HEK293 (cell line): ENCODE results near the gene ZDHHC21.
A peak's percentile ranks its signal among the peaks of the same experiment; 100 is the strongest.

Experiments used
- CTCF ChIA-PET: fragments of 350-600 bp; formaldehyde crosslinking; extraction: SDS; loops from one replicate; lab custom pipeline; 2021; ENCODE audit warnings: antibody characterized with exemption; lab: Yijun Ruan, JAX
- POLR2A ChIA-PET: fragments of 300-600 bp; formaldehyde crosslinking; extraction: SDS; loops from one replicate; lab custom pipeline; 2020; ENCODE audit warnings: antibody characterized with exemption, inconsistent platforms; lab: Yijun Ruan, JAX
- H3K27ac ChIP-seq: fragments of 200-500 bp; sonication (Bioruptor generic); 2 replicates; pipeline ENCODE4 v1.5.1; 2014; ENCODE audit warnings: low read depth, low read length, control low read depth, inconsistent platforms; ENCODE audit errors: extremely low read depth
- H3K36me3 ChIP-seq, 2 experiments: fragments of 200-500 bp in 1 of 2; sonication (Bioruptor generic) in 1 of 2; 1 replicate in 1 of 2; 2 replicates in 1 of 2; pipeline ENCODE4 v1.5.1; 2014 to 2017; ENCODE audit warnings: inconsistent platforms in 2 of 2, low read length in 2 of 2; ENCODE audit not compliant: control insufficient read depth in 2 of 2, insufficient read depth in 1 of 2
- H3K4me1 ChIP-seq: fragments of 200-500 bp; sonication (Bioruptor generic); 2 replicates; pipeline ENCODE4 v1.5.1; 2014; ENCODE audit warnings: mild to moderate bottlenecking, low read length, inconsistent platforms; ENCODE audit not compliant: control insufficient read depth, insufficient read depth
- H3K4me3 ChIP-seq: 2 replicates; pipeline ENCODE4 v1.5.1; 2011; ENCODE audit warnings: low read depth, mild to moderate bottlenecking, control low read depth, low read length, moderate library complexity
- H3K9me3 ChIP-seq: fragments of 200-500 bp; sonication (Bioruptor generic); 2 replicates; pipeline ENCODE4 v1.5.1; 2014; ENCODE audit warnings: low read depth, low read length, inconsistent platforms; ENCODE audit not compliant: control insufficient read depth, insufficient read depth
- HOXC10 ChIP-seq: sonication (generic); formaldehyde crosslinking; IDR thresholded peaks from 2 replicates; pipeline ENCODE4 v1.8.1; 2023; ENCODE audit warnings: mild to moderate bottlenecking, missing genetic modification reagents
- KLF10 ChIP-seq: fragments of 450-650 bp; IDR thresholded peaks from 2 replicates; pipeline ENCODE4 v1.5.1; 2018; ENCODE audit warnings: missing biosample characterization, mild to moderate bottlenecking, missing genetic modification characterization
- PRDM1 ChIP-seq: fragments of 450-650 bp; formaldehyde crosslinking; IDR thresholded peaks from 2 replicates; pipeline ENCODE4; 2016; ENCODE audit warnings: missing biosample characterization, missing genetic modification characterization
- SCRT1 ChIP-seq: fragments of 450-650 bp; formaldehyde crosslinking; IDR thresholded peaks from 2 replicates; pipeline ENCODE4 v1.5.1; 2016; ENCODE audit warnings: missing biosample characterization, missing genetic modification characterization, borderline replicate concordance
- SCRT2 ChIP-seq: fragments of 450-650 bp; formaldehyde crosslinking; IDR thresholded peaks from 2 replicates; pipeline ENCODE4 v1.5.1; 2016; ENCODE audit warnings: missing biosample characterization, missing genetic modification characterization
- SP2 ChIP-seq: fragments of 450-650 bp; formaldehyde crosslinking; IDR thresholded peaks from 2 replicates; pipeline ENCODE4 v1.5.1; 2016; ENCODE audit warnings: missing biosample characterization, missing genetic modification characterization
- TCF7L2 ChIP-seq: IDR thresholded peaks from 2 replicates; pipeline ENCODE4 v1.6.1; 2011; ENCODE audit warnings: low read depth, mild to moderate bottlenecking, inconsistent platforms, low read length, moderate library complexity, borderline replicate concordance
- WT1 ChIP-seq: fragments of 450-650 bp; formaldehyde crosslinking; IDR thresholded peaks from 2 replicates; pipeline ENCODE4 v1.5.1; 2016; ENCODE audit warnings: missing biosample characterization, missing genetic modification characterization
- YY1 ChIP-seq: fragments of 450-650 bp; formaldehyde crosslinking; IDR thresholded peaks from 2 replicates; pipeline ENCODE4 v1.5.1; 2018; ENCODE audit warnings: missing biosample characterization, missing genetic modification characterization
- ZFP37 ChIP-seq: fragments of 450-650 bp; formaldehyde crosslinking; IDR thresholded peaks from 2 replicates; pipeline ENCODE4 v1.5.1; 2016; ENCODE audit warnings: missing biosample characterization, missing genetic modification characterization
- ZIC2 ChIP-seq: fragments of 450-650 bp; formaldehyde crosslinking; IDR thresholded peaks from 2 replicates; pipeline ENCODE4 v1.5.1; 2016; ENCODE audit warnings: missing biosample characterization, missing genetic modification characterization
- ZNF10 ChIP-seq: fragments of 450-650 bp; formaldehyde crosslinking; IDR thresholded peaks from 2 replicates; pipeline ENCODE4 v1.5.1; 2017; ENCODE audit warnings: missing biosample characterization, missing genetic modification characterization
- ZNF266 ChIP-seq: fragments of 450-650 bp; formaldehyde crosslinking; IDR thresholded peaks from 2 replicates; pipeline ENCODE4 v1.5.1; 2016; ENCODE audit warnings: missing biosample characterization, missing genetic modification characterization, low read depth
- ZNF341 ChIP-seq: fragments of 450-650 bp; formaldehyde crosslinking; IDR thresholded peaks from 2 replicates; pipeline ENCODE4; 2016; ENCODE audit warnings: low read depth, missing biosample characterization, missing genetic modification characterization
- ZNF404 ChIP-seq: fragments of 450-650 bp; formaldehyde crosslinking; IDR thresholded peaks from 2 replicates; pipeline ENCODE4 v1.5.1; 2017; ENCODE audit warnings: missing biosample characterization, missing genetic modification characterization
- ZNF426 ChIP-seq: fragments of 450-650 bp; formaldehyde crosslinking; IDR thresholded peaks from 2 replicates; pipeline ENCODE4 v1.5.1; 2017; ENCODE audit warnings: missing biosample characterization, missing genetic modification characterization, mild to moderate bottlenecking, inconsistent platforms, moderate library complexity
- ZNF624 ChIP-seq: fragments of 450-650 bp; formaldehyde crosslinking; IDR thresholded peaks from 2 replicates; pipeline ENCODE4 v1.5.1; 2017; ENCODE audit warnings: missing biosample characterization, missing genetic modification characterization
- ZNF707 ChIP-seq: fragments of 450-650 bp; formaldehyde crosslinking; IDR thresholded peaks from 2 replicates; pipeline ENCODE4 v1.5.1; 2016; ENCODE audit warnings: missing biosample characterization, missing genetic modification characterization
- ZNF76 ChIP-seq: fragments of 450-650 bp; formaldehyde crosslinking; IDR thresholded peaks from 2 replicates; pipeline ENCODE4; 2016; ENCODE audit warnings: low read depth, missing biosample characterization, missing genetic modification characterization, borderline replicate concordance
- ZXDB ChIP-seq: fragments of 450-650 bp; formaldehyde crosslinking; IDR thresholded peaks from 2 replicates; pipeline ENCODE4 v1.5.1; 2016; ENCODE audit warnings: missing biosample characterization, missing genetic modification characterization
- TF ChIP-seq, protein P1 (sequence below): fragments of 450-650 bp; formaldehyde crosslinking; IDR thresholded peaks from 2 replicates; pipeline ENCODE4 v1.5.1; 2016; ENCODE audit warnings: missing biosample characterization, missing genetic modification characterization
- TF ChIP-seq, protein P2 (sequence below): fragments of 450-650 bp; formaldehyde crosslinking; IDR thresholded peaks from 2 replicates; pipeline ENCODE4 v1.5.1; 2016; ENCODE audit warnings: missing biosample characterization, missing genetic modification characterization
- TF ChIP-seq, protein P3 (sequence below): fragments of 450-650 bp; formaldehyde crosslinking; IDR thresholded peaks from 2 replicates; pipeline ENCODE4 v1.5.1; 2016; ENCODE audit warnings: missing biosample characterization, missing genetic modification characterization

Gene ZDHHC21

DNA sequence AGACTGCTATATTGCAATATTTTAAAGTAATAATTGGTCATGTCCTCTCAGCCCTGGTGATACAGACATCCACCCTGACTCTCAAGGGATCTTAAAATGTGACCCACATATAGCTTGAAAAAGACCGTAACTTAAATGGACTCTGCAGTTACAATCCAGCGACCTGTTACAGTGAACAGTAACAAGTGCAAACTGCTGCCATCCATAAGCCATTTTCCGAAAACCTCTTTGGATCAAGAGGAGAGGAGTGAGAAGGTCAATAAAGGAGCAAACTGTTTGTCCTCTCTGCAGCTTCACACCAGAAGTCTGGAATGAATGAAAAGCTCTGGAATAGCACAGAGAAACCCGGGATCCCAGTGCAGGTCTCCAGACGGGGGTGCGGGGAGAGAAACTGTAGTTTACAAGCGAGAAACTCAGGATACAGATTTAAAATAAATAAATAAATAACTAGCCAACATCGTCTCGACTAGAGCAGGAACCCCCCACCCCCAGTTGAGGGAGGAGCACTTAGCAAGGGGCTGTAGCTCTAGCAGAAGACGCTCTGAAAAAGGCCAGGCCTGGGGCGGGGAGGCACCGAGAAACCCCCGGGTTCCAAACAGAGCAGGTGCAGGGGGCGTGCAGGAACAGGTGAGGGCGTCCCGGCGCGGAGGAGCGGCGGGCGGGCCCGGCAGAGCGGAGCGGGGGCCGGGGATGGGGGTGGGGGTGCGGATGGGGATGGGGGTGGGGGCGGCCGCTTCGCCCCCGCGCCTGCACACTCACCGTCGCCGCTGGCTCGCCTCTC is 572 bp downstream of the ZDHHC21 start:
- CTCF ChIA-PET = interaction anchor here (0.5 to 1.2 kb wide), 6 partner anchors 31 to 428 kb away, joined by 3 to 6 read pairs (median 3); no protein-coding TSS in a partner anchor
- H3K27ac ChIP-seq = peak overlapping the region; percentile 89
- peak overlapping the region; percentile 93 for H3K4me3 ChIP-seq
- POLR2A ChIA-PET = interaction anchor here (0.5 to 1.3 kb wide), 4 partner anchors 30 to 114 kb away, joined by 3 to 6 read pairs (median 4); partner anchors contain the start of gene CER1
- H3K9me3 ChIP-seq = no peaks in the 10 kb centered on the region
- peaks cover 0 to 16% of the 10 kb centered on the region in 2 experiments; a peak in 1 of 3 replicates for H3K36me3 ChIP-seq
- H3K4me1 ChIP-seq = peaks cover 7% of the 10 kb centered on the region; the same call in 1 of the 2 replicates
- TF ChIP-seq HOXC10 (CRISPR knock-in tag) (no peak), ZNF624 (no peak), PRDM1 (tag by site-specific recombination) (no peak), ZXDB (tag by site-specific recombination) (no peak), ZNF707 (tag by site-specific recombination) (no peak), ZNF341 (tag by site-specific recombination) (peak; percentile 32; the same call in 1 of the 2 replicates), KLF10 (tag by site-specific recombination) (no peak), YY1 (tag by site-specific recombination) (no peak), ZNF404 (tag by site-specific recombination) (no peak), WT1 (tag by site-specific recombination) (no peak), ZNF426 (tag by site-specific recombination) (no peak), ZNF266 (tag by site-specific recombination) (no peak), ZFP37 (tag by site-specific recombination) (no peak), SCRT2 (tag by site-specific recombination) (peak; percentile 96), SP2 (no peak), SCRT1 (peak; percentile 73), TCF7L2 (no peak), ZNF10 (peak; percentile 35; the same call in 1 of the 2 replicates), ZNF76 (tag by site-specific recombination) (no peak), ZIC2 (tag by site-specific recombination) (no peak)
- TF ChIP-seq, protein P1, sequence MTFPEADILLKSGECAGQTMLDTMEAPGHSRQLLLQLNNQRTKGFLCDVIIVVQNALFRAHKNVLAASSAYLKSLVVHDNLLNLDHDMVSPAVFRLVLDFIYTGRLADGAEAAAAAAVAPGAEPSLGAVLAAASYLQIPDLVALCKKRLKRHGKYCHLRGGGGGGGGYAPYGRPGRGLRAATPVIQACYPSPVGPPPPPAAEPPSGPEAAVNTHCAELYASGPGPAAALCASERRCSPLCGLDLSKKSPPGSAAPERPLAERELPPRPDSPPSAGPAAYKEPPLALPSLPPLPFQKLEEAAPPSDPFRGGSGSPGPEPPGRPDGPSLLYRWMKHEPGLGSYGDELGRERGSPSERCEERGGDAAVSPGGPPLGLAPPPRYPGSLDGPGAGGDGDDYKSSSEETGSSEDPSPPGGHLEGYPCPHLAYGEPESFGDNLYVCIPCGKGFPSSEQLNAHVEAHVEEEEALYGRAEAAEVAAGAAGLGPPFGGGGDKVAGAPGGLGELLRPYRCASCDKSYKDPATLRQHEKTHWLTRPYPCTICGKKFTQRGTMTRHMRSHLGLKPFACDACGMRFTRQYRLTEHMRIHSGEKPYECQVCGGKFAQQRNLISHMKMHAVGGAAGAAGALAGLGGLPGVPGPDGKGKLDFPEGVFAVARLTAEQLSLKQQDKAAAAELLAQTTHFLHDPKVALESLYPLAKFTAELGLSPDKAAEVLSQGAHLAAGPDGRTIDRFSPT (tag by site-specific recombination) = no peak
- TF ChIP-seq, protein P2, sequence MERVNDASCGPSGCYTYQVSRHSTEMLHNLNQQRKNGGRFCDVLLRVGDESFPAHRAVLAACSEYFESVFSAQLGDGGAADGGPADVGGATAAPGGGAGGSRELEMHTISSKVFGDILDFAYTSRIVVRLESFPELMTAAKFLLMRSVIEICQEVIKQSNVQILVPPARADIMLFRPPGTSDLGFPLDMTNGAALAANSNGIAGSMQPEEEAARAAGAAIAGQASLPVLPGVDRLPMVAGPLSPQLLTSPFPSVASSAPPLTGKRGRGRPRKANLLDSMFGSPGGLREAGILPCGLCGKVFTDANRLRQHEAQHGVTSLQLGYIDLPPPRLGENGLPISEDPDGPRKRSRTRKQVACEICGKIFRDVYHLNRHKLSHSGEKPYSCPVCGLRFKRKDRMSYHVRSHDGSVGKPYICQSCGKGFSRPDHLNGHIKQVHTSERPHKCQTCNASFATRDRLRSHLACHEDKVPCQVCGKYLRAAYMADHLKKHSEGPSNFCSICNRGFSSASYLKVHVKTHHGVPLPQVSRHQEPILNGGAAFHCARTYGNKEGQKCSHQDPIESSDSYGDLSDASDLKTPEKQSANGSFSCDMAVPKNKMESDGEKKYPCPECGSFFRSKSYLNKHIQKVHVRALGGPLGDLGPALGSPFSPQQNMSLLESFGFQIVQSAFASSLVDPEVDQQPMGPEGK (tag by site-specific recombination) = 0 out of 2 replicates have a peak, but pooled peaks have one; percentile 8
- TF ChIP-seq, protein P3, sequence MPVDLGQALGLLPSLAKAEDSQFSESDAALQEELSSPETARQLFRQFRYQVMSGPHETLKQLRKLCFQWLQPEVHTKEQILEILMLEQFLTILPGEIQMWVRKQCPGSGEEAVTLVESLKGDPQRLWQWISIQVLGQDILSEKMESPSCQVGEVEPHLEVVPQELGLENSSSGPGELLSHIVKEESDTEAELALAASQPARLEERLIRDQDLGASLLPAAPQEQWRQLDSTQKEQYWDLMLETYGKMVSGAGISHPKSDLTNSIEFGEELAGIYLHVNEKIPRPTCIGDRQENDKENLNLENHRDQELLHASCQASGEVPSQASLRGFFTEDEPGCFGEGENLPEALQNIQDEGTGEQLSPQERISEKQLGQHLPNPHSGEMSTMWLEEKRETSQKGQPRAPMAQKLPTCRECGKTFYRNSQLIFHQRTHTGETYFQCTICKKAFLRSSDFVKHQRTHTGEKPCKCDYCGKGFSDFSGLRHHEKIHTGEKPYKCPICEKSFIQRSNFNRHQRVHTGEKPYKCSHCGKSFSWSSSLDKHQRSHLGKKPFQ (tag by site-specific recombination) = peak; percentile 37; the same call in 1 of the 2 replicates
